Prostate gland (tissue), 2 donors: ENCODE data around the gene NDRG3. TPM values are rescaled to one million over a fixed set of nuclear protein-coding genes. Genes with fewer than 3 reads are reported as not detected.

ENCODE experiments used
- DNase-seq: peaks from one replicate; pipeline ENCODE4 v3.0.0-alpha.2; 2019; ENCODE audit warnings: low spot score
- H3K27ac ChIP-seq, 2 donors: fragments of 200-600 bp; sonication (generic); 2 replicates each; pipeline ENCODE4 v1.5.1; 2017 to 2019
- H3K27me3 ChIP-seq: fragments of 200-600 bp; sonication (generic); replicated peaks from 2 replicates; pipeline ENCODE4 v1.5.1; 2019; ENCODE audit not compliant: insufficient read depth
- H3K36me3 ChIP-seq, 2 donors: fragments of 200-600 bp; sonication (generic); 1 replicate in 1 of 2; 2 replicates in 1 of 2; pipeline versions ENCODE4 v1.5.1 to v1.8.1; 2017 to 2019
- H3K4me1 ChIP-seq: fragments of 200-600 bp; sonication (generic); replicated peaks from 2 replicates; pipeline ENCODE4 v1.5.1; 2019
- H3K4me3 ChIP-seq, 2 donors: fragments of 200-600 bp; sonication (generic); 2 replicates each; pipeline ENCODE4 v1.5.1; 2017 to 2019
- H3K9me3 ChIP-seq: fragments of 200-600 bp; sonication (generic); 2 replicates; pipeline ENCODE4 v1.5.1; 2017
- CTCF ChIP-seq, 4 experiments: fragments of 200-600 bp in 2 of 4; fragments of 450-650 bp in 2 of 4; sonication (generic) in 2 of 4; IDR thresholded peaks; 1 replicate in 3 of 4; 2 replicates in 1 of 4; pipeline ENCODE4 v1.5.1; 2016 to 2019; ENCODE audit warnings: antibody characterized with exemption in 4 of 4, mild to moderate bottlenecking in 2 of 4, moderate library complexity in 2 of 4
- POLR2A ChIP-seq: fragments of 450-650 bp; IDR thresholded peaks from one replicate; pipeline ENCODE4 v1.6.1; 2016; ENCODE audit warnings: antibody characterized with exemption, mild to moderate bottlenecking
- POLR2AphosphoS5 ChIP-seq: sonication (generic); formaldehyde crosslinking; IDR thresholded peaks from one replicate; pipeline ENCODE4 v1.6.1; 2017; ENCODE audit warnings: antibody characterized with exemption
- WGBS: methylation state at CpG from one replicate; pipeline ENCODE4 v1.1.5; 2018; 5-methylcytosine and 5-hydroxymethylcytosine counted together
- intact Hi-C: fragments of 100-400 bp; cut with DNase I; formaldehyde crosslinking; loops from one replicate; pipeline ENCODE4 v1.14.2; 2022
- total RNA-seq, 2 donors: library from RNA; depleted of rRNA; stranded (reverse); fragments of >200 nt; gene quantifications; one replicate each; pipeline ENCODE4 v1.1.0, GENCODE V29; 2016

The NDRG3 gene
- total RNA-seq, 2 donors from 2014 or later, result 42.8 to 127 TPM

DNA sequence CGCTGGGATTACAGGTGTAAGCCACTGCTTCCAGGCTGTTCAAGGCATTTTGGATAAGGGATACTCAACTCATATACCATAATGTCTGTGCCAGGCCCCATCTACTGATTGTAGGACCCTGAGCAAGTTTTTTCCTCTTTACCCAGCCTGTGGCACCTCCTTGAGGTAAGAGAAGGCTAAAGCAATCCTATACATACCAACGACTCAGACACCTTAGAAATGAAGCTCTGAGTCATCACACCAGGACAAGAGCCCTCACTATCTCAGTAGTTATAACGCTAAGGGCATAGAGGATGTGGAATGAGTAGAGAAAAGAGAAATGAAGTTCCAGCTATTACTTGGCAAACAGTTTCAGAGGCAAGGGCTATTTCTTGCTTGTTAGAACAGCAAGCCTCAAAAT is 16.9 kb downstream of the NDRG3 start:
- Histone ChIP-seq H3K4me3 (no peak overlapping the region), H3K9me3 (no peaks in the 10 kb centered on the region), H3K27me3 (no peaks in the 10 kb centered on the region), H3K36me3 (no peaks in the 10 kb centered on the region), H3K4me1 (no peaks in the 10 kb centered on the region), H3K27ac (no peak overlapping the region)
- intact Hi-C loops, result no loop called here
- no peak for DNase-seq
- no peak for TF ChIP-seq POLR2A
- no peak for TF ChIP-seq CTCF (IDR thresholded peaks at IDR 0.05)
- no peak for TF ChIP-seq POLR2AphosphoS5
- WGBS, result 72% methylated on average over 3 of the region's 3 CpGs

- WGBS, result 93% methylated on average over 3 of the region's 3 CpGs
- no peaks in the 10 kb centered on the region for H3K4me1 ChIP-seq
- H3K4me3 ChIP-seq, result no peak overlapping the region
- DNase-seq, result no peak
- no peaks in the 10 kb centered on the region for H3K36me3 ChIP-seq
- no peak overlapping the region for H3K27ac ChIP-seq
- H3K27me3 ChIP-seq, result no peaks in the 10 kb centered on the region
- intact Hi-C loops, result no loop called here
- no peaks in the 10 kb centered on the region for H3K9me3 ChIP-seq
- TF ChIP-seq CTCF (IDR thresholded peaks at IDR 0.05) (no peak), POLR2AphosphoS5 (no peak), POLR2A (no peak)
Observed at GRCh38 chr20:36726168-36726567, 19.7 kb downstream of the NDRG3 start.

GRCh38 chr20:36720510-36720909 is 25.4 kb downstream of the NDRG3 start:
- no peak overlapping the region for H3K4me3 ChIP-seq
- no peak for DNase-seq
- H3K9me3 ChIP-seq, result no peaks in the 10 kb centered on the region
- WGBS, result 94% methylated on average over 3 of the region's 3 CpGs
- no peak overlapping the region for H3K27ac ChIP-seq
- no peaks in the 10 kb centered on the region for H3K4me1 ChIP-seq
- TF ChIP-seq POLR2AphosphoS5, result no peak
- TF ChIP-seq CTCF (IDR thresholded peaks at IDR 0.05), result no peak
- TF ChIP-seq POLR2A, result no peak
- peaks cover 0 to 7% of the 10 kb centered on the region in 2 donors for H3K36me3 ChIP-seq
- intact Hi-C loops, result no loop called here
- no peaks in the 10 kb centered on the region for H3K27me3 ChIP-seq

DNA sequence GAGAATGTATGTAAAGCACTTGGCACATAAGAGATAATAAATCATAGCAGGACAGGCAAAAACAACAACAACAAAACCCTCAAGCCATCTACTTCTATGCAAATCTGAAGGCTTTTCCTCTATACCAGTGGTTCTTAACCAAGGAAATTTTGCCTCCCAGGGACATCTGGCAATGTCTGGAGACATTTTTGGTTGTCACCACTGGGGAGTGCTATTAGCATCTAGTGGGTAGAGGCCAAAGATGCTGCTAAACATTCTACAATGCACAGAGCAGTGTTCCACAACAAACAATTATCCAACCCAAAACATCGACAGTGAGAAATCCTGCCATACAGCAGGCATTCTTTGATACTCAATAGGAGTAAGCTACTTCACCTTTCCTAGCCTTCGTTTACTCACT is 28.2 kb downstream of the NDRG3 start:
- no peaks in the 10 kb centered on the region for H3K27me3 ChIP-seq
- 89% methylated on average over 2 of the region's 2 CpGs for WGBS
- H3K4me3 ChIP-seq, result no peak overlapping the region
- peaks cover 0 to 7% of the 10 kb centered on the region in 2 donors for H3K36me3 ChIP-seq
- H3K9me3 ChIP-seq, result no peaks in the 10 kb centered on the region
- TF ChIP-seq CTCF (IDR thresholded peaks at IDR 0.05), result peak in 2 of 4 experiments; percentile 24 to 29
- no peak for TF ChIP-seq POLR2A
- no peak overlapping the region for H3K27ac ChIP-seq
- no peak for DNase-seq
- intact Hi-C loops, result no loop called here
- no peaks in the 10 kb centered on the region for H3K4me1 ChIP-seq

- intact Hi-C loops, result no loop called here
- Histone ChIP-seq H3K36me3 (peaks cover 0 to 7% of the 10 kb centered on the region in 2 donors), H3K27me3 (no peaks in the 10 kb centered on the region), H3K27ac (no peak overlapping the region), H3K4me3 (no peak overlapping the region), H3K4me1 (no peaks in the 10 kb centered on the region), H3K9me3 (no peaks in the 10 kb centered on the region)
- WGBS, result 88% methylated on average over 3 of the region's 3 CpGs
- no peak for TF ChIP-seq CTCF (IDR thresholded peaks at IDR 0.05)
- no peak for TF ChIP-seq POLR2AphosphoS5
- no peak for TF ChIP-seq POLR2A
- no peak for DNase-seq
Observed at GRCh38 chr20:36717021-36717420, 28.9 kb downstream of the NDRG3 start.
